ENCODE results near the gene FAM184A.
"Not testable (repeated sequence)": the region's sequence is repeated elsewhere in the genome, so short reads cannot be mapped to it uniquely, and the experiment has no call there.

Gene FAM184A, protein sequence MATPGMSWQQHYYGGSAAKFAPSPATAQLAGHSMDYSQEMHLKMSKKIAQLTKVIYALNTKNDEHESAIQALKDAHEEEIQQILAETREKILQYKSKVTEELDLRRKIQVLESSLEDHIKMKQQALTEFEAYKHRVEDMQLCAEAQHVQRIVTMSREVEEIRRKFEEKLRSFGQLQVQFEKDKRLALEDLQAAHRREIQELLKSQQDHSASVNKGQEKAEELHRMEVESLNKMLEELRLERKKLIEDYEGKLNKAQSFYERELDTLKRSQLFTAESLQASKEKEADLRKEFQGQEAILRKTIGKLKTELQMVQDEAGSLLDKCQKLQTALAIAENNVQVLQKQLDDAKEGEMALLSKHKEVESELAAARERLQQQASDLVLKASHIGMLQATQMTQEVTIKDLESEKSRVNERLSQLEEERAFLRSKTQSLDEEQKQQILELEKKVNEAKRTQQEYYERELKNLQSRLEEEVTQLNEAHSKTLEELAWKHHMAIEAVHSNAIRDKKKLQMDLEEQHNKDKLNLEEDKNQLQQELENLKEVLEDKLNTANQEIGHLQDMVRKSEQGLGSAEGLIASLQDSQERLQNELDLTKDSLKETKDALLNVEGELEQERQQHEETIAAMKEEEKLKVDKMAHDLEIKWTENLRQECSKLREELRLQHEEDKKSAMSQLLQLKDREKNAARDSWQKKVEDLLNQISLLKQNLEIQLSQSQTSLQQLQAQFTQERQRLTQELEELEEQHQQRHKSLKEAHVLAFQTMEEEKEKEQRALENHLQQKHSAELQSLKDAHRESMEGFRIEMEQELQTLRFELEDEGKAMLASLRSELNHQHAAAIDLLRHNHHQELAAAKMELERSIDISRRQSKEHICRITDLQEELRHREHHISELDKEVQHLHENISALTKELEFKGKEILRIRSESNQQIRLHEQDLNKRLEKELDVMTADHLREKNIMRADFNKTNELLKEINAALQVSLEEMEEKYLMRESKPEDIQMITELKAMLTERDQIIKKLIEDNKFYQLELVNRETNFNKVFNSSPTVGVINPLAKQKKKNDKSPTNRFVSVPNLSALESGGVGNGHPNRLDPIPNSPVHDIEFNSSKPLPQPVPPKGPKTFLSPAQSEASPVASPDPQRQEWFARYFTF

DNA sequence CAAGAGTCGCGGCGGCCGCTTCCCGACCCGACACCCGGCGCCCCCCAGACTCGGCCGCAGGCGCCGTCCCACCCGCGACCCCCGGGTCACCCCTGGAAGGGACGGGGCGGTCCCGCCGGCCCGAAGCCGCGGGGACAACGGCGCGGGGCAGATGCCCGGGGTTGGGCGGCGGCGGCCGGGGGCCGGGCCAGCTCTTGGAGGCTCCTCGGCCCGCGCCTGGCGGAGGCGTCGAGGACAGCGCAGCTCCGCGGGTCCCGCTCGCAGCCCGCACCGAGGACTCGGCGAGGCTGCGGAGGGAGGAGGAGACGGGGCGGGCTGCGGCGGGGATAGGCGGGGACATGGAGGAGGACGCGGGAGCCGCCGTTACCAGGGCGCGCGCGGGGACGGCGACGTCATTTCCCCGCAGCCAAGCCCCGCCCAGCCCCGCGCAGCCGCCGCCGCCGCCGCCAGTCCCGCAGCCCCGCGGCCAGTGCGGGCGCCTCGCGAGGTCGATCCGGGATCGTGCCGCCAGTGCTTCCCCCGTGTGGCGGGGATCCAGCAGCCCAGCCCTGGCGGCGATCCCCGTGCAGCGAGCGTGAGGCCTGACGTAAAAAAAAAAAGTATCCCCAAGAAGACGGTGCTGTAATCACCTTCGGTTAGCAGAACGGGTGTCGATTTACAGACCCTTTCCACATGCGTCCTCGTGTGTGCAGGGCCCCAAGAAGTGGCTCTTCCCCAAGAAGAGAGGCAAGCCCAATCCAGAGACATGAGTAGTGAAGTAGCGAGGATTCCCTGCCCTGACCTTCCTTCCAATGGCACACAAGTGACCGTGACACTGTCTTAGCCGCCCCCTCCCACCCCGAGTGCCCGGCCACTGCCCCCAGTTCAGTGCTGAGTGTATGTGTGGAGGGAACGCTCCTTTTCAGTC, at the start of gene FAM184A:
Gene FAM184A, minus strand, starts transcription at position 289 of the 907 bp plus-strand sequence. CDS start 365 bp downstream, outside the sequence.
- peak; percentile 28 for DNase-seq

DNA sequence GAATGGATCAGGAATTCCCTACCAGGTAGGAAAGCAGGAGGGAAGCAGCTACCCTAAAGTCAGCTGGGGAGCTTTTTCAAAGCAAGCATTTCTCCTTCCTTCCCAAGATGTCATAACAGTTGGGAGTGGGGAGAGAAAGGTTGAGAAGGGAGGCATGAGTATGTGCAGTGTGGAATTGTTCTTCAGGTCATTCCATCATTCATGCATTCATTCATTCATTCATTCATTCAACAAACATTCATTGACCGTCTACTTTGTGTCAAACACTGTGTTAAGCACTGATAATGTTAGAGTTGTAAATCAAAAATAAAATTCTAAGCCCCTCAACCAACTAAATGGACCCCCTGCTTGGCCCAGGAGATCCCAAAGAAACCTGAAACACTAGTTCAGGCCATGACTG, 49.2 kb upstream of the FAM184A start:
- no peak for DNase-seq

DNA sequence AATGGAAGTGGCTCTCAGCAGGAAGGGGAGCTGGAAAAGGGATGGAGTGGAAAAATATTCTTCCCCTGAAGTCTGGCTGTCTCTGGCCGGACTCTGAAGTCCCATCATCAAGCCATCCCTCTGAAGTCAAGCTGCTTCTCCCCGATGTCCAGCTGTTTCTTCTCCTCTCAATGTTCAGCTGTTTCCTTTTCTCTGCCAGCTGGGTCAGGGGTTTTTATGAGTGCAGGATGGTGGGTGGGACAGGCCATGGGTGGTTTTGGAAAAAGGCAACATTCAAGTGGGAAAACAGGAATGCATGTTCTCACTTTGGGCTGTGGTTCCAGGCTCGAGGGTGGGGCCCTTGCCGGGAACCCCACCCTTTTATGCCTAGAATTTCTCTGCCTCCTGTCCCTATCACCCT, 48.4 kb upstream of the FAM184A start:
- DNase-seq = no peak

DNA sequence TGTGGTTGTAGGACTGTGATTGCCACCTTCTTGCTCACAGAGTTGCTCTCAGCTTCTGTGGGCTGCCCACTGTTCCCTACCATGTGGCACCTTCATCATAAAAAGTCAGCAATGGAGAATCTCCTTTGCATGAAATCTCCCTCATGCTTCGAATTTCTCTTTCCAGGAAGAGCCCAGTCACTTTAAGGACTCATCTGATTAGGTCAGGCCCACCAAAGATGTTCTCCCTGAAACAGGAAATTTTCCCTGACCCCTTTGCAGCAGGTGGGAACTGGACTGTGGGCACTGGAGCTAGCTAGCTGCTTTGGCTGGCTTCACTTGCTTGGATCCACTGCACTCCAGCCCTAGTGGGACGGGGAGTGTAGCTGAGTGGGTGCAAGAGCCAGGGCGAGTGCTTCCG, 47.7 kb upstream of the FAM184A start:
- DNase-seq = no peak

DNA sequence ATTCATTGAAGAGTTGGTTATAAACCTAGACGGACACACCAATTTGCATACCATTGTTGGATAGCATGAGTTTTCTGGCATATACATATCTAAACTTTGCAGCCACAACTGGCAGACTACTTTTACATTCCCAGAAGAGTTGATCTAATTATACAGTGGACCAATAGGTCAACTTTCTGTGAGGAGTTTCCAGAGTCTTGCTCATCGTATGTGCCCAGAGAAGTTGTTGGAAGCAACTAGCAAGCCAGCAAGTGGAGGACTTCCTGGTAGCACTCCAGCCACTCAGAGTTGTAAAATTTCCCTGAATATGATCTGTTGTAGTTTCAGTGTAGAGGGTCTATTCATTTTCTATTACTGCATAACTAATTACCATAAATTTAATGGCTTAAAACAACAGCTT, 47.1 kb upstream of the FAM184A start:
- DNase-seq = no peak

DNA sequence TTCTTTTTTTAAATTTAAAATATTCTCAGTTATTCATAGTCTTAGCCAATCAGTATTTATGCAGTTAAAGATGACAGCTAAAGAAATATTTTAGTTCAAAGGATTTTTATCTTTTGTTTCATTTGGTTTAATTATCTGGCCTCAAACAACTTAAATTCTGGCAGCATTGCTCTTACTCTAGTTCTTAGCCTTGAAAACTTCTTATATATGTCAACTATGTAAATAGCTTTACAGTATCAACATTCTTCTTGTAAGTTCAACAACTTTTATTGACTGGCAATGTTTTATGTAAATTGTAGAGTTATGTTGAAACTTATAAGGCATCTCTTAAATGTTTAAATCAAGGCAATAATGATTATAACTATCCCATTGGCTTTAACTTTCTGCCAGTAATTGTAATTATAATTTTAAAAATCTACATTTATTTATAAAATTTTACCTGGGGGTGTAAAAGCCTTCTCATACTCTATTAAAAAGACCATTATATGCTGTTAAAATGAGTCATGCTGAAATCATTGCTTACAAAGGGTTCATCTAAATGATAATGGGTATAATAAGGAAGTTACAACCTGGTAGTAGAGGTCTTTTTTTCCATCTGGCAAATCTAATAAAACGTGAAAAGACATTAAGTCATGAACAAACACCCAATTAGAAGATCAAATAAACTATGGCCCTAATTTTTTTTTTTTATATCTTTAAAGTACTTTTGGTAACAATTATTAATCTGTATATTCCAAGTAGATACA, 45.8 kb upstream of the FAM184A start:
- no peak for DNase-seq

DNA sequence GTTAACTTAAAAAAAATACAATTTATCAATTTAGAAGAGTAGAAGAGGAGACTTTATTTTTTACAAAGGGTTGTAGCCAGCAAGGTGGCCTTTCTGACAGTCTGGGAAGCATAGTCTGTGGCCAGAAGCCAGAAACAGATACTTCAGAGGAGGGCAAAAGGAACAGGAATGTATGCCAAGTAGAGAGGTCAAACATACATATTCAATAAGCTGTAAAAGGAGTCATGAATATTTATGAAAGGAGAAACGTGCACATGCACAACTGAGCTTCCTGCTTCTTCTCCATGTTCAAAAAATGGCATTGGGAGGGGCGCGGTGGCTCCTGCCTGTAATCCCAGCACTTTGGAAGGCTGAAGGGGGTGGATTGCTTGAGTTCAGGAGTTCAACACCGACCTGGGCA, 43.9 kb upstream of the FAM184A start:
- no peak for DNase-seq

DNA sequence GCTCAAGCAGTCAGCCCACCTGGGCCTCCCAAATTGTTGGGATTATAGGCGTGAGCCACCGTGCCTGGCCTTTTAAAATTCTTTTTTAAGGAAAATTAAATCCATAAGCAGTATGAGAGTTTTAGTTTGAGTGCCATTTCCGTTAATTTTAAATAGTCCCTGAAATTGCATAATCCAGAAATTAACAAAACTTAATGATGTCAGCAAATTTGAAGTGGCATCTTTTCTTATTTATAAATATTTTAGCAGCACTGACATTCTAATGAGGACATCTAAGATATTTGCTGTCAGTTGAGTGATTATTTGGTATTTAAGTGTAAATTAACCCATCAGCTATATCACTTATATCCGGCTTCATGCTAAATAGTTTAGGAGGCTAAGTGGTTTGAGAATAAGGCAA, 42.9 kb upstream of the FAM184A start:
- no peak for DNase-seq

DNA sequence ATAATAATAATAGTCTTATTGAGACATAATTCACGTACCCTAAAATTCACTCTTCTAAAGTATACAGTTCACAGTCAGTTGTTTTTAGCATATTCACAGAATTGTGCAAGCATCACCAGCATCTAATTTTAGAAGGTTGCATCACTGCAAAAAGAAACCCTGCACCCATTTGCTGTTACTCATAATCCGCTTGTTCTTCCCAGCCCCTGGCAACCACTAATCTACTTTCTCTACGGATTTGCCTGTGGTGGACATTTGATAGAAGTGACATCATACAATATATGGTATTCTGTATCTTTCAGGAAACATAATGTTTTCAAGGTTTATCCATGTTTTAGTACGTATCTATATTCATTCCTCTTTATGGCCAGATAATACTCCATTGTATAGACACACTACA, 41.5 kb upstream of the FAM184A start:
- DNase-seq = no peak

DNA sequence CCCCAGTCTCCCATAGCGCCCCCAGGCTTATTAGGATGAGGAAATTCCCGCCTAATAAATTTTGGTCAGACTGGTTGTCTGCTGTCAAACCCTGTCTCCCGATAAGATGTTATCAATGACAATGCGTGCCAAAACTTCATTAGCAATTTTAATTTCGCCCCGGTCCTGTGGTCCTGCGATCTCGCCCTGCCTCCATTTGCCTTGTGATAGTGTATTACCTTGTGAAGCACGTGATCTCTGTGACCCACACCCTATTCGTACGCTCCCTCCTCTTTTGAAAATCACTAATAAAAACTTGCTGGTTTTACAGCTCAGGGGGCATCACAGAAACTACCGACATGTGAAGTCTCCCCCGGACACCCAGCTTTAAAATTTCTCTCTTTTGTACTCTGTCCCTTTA, 40.6 kb upstream of the FAM184A start:
- DNase-seq = not testable (repeated sequence)

DNA sequence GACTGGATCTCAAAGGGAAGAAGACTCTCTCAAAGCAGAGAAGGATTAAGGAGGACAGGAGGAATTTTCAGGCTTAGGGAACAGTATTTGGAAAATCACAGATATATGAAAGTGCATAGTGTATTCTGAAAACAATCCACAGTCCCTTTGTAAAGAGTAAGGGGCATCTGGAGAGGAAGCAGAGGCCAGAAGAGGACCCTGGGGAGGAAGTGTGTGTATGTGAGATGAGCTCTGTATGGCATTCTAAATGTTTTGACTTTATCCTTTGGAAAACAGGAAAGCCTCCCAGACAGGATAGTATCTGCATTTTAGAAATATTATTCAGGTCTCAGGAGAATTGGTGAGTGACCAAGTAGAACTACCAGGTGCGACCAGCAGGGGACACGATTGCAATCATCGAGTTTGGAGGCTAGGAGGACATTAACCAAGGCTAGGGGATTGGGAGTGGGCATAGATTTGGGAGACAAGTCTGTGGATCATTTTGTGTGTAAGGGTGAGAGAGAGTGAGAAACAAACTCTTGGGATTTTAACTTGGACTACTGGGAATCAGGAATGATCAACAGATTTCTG, 38.3 kb upstream of the FAM184A start:
- no peak for DNase-seq

DNA sequence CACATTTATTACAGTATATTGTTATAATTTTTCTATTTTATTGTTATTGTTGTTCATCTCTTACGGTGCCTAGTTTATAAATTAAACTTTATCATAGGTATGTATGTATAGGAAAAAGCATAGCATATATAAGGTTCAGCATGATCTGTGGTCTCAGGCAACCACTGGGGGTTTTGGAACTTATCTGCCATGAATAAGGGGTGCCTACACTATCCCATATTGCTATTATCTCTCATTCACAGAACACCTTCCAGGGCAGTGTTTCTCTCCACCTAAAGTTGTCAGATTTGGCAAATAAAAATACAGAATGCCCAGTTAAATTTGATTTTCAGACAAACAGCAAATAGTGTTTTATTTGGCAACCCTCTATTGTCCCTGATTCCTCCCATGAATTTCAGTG, 35.5 kb upstream of the FAM184A start:
- DNase-seq = no peak

DNA sequence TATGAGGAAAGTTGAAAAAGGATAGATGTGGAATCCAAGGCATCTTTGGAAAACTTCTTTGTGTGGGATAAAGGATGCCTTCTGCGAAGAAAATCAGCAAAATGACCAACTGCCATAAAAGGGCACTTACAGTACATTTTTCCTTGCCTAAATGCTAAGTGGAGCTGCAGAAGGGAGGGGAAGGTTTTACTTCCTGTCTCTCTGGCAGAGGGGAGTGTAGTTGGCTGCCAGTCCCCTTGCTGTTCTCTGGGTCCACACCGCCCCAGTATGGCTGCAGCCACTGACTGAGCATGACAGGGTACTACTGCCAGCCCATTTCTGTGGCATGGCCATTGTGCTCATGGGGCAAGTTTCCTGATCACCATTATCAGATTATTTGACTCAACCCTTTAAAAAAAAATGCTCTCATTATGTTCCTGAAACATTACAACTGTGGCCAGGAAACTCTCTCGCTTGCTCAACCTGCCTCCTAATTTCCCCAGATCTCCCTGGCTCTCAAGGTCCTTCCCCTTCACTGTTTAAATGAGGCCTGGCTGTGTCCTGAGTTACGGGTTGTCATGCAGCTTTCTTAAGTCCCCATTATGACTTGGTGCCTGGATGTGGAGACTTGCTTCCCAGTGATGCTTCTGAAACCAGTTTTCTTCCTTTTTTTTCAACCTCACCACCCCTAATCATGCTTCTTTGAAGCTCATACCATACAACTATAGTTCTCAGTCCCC, 34.5 kb upstream of the FAM184A start:
- no peak for DNase-seq

DNA sequence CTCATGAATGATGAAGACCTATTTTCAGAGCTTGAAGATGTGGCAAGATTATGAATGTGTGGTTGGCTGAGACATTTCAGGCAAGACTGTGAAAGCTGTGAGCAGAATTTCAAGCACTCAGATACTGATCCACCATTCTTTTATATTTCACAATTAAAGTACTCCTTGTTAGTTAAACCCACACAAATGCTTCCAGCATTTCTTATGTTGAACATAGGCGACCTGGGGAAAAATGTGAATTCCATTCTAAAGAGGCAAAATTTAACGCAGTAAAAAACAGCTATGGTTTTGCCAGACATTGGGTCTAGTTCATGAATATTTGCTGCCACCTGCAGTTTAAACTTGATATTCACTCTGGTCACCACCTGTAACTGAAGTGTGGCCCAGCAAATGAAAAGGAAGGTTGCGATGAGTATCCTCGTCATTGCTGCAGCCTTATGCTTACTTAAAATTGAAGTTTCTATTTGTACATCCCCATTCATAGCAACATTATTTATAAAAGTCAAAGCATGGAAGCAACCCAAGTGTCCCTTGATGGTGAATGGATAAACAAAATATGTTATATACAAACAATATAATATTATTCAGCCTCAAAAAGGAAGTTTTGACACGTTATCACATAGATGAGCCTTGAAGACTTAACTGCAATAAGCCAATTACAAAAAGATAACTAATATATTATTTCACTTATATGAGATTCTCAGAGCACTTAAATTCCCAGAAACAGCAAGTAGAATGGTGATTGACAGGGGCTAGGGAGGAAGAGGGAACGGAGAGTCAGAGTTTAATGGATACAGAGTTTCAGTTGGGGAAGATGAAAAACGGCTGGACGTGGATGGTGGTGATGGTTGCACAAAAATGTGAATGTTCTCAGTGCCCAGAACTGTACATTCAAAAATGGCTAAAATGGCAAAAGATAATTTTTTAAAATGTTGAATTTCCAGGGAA, 32.4 kb upstream of the FAM184A start:
- peak; percentile 9 for DNase-seq

DNA sequence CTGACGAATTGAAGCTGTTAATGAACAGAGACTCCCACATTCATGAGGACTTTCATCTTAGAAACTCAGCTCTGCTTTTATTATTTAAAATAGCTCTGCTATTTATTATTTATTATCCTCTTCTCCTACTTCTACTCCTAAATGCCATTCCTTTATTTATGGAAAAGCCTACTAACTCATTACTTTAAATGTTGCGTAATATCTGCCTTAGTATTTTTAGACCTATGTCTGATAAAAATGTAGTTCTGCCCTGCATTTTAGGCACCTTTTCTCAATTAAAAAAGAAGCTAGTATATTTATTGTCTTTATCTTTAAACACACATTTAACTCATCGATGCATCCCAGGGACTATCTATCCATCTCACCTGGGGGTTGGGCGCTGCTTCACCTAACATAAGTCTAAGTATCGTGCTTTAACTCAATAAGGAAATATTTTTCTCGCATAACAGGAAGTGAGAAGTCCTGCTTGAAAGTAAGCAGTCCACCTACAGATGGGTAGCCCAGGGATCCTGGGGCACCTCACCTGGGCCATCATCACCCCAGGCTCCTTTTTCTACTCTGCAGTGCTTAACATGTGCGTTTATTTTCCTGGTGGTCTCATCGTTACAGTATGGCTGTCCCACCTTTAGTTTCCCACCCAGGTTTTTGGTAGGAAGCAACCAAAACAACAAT, 31.3 kb upstream of the FAM184A start:
- no peak for DNase-seq

DNA sequence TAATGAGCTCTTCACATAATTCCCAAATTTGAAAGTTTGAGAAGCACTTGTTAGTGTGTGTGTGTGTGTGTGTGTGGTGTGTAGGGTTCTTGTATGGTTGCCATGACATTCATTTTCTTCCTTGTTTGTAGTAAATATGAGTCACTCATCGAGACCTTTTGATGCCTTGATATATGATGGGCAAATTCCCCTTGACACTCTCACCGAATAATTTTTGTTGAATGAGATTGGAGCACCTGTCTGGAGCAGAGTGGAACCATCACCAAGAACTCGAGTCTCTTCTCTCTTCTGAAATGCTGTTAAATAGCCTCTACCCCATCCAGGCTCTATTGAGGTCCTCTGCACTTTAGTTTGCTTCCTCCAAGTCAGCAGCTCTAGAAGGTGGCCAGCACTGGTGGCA, 29.6 kb upstream of the FAM184A start:
- no peak for DNase-seq

DNA sequence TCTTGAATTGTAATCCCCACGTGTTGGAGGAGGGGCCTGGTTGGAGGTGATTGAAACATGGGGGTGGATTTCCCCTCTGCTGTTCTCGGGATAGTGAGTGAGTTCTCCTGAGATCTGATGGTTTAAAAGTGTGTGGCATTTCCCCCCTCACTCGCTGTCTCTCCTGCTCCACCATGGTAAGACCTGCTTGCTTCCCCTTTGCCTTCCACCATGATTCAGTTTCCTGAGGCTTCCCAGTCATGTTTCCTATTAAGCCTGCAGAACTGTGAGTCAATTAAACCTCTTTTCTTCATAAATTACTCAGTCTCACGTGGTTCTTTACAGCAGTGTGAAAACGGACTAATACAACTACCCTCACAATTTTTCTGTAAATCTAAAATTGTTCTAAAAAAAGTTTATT, 26.8 kb upstream of the FAM184A start:
- no peak for DNase-seq

DNA sequence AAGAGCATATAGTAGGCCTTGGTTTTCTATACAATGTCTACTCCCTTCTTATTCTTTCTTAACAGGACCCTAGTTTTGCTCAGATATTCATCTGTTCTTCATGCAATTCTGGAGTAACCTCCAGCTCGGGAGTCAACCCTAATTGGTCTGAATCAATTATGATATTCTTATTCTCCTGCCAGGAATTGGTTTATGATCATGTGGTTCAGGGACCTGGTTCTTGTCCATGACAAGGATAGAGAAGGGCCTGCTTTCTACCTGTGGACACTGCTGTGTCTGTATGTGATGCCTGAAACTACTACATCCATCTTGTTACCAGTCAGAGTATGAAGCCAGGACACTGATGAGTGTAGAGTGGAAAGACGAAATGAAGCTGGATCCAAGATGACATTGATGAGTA, 24.4 kb upstream of the FAM184A start:
- DNase-seq = no peak

DNA sequence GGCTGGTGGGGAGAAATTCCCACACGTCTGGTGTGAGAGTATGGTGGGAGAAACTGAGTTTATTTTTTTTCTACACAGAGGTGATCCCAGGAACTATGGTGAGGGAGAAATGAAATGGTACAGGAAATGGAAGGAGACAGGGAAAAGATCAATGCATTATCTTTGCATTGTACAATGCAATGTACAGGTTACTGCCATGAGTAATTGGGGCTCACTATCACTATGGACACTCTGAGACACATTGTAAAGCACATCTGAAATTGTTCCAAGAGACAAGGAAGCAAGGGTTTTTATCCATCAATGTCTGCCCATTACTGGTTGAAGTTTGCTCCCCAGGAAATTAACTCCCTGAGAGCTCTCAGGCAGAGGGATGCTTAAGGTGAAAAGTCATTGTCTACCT, 21.7 kb upstream of the FAM184A start:
- no peak for DNase-seq

Measured in NCI-H2227 treated with DMSO at 0.1 percent for 48 hours (cell line).